VCaP (cell line): ENCODE data around the gene RGS16.

ENCODE experiments used
- H3K27ac ChIP-seq: fragments of 450-650 bp; 2 replicates; pipeline ENCODE4 v1.5.1; 2017
- TF ChIP-seq, protein P1 (sequence below): fragments of 450-650 bp; conservative IDR thresholded peaks from 2 replicates; pipeline ENCODE4 v1.5.1; 2017; ENCODE audit warnings: mild to moderate bottlenecking, moderate library complexity

RGS16 gene

DNA sequence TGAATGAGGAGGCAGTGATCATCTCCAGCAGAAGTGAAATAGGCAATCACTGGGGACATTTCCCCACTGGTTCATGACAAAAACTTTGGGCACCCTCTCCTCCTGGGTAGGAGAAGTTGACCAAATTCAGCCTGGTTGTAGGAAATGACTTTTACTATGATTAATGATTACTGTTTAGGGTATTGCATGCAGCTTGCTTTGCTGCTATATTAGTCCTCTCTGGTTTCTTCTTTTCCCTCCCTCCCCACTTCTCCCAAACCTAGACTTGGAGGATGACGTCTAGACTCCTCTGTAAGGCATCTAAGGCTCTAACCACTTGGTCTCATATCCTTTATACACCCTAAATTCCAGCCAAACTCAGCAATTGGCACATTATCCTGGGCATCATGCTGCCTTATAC lies 3.4 kb upstream of the RGS16 start:
- TF ChIP-seq, protein P1, sequence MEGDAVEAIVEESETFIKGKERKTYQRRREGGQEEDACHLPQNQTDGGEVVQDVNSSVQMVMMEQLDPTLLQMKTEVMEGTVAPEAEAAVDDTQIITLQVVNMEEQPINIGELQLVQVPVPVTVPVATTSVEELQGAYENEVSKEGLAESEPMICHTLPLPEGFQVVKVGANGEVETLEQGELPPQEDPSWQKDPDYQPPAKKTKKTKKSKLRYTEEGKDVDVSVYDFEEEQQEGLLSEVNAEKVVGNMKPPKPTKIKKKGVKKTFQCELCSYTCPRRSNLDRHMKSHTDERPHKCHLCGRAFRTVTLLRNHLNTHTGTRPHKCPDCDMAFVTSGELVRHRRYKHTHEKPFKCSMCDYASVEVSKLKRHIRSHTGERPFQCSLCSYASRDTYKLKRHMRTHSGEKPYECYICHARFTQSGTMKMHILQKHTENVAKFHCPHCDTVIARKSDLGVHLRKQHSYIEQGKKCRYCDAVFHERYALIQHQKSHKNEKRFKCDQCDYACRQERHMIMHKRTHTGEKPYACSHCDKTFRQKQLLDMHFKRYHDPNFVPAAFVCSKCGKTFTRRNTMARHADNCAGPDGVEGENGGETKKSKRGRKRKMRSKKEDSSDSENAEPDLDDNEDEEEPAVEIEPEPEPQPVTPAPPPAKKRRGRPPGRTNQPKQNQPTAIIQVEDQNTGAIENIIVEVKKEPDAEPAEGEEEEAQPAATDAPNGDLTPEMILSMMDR: no peak
- H3K27ac ChIP-seq: no peak overlapping the region

DNA sequence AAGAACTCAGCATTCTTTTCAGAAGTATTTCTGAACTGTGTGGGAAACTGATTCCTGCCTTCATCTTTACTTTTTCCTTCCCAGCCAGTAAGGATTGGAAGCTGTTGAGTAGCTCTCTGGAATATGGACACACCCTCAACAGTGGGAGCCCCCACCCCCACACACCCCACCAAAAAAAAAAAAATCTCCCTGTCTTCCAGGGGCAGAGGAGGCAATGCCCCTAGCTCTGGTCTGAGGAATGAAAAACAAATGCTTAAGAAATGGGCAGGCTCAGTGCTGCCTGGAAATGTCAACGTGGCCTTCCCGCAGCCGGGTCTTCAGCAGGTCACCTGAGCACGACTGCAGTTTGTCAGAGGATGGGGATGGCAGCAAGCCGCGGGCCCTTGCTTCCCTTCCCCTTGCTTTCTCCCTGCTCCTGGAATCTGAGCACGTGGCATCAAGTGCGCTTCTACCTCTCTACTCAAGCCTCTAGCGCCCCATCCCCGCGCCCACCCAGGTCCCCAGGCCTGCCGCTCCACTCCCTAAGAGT lies 479 bp downstream of the RGS16 start:
- no peak overlapping the region for H3K27ac ChIP-seq
- TF ChIP-seq, protein P1: no peak

DNA sequence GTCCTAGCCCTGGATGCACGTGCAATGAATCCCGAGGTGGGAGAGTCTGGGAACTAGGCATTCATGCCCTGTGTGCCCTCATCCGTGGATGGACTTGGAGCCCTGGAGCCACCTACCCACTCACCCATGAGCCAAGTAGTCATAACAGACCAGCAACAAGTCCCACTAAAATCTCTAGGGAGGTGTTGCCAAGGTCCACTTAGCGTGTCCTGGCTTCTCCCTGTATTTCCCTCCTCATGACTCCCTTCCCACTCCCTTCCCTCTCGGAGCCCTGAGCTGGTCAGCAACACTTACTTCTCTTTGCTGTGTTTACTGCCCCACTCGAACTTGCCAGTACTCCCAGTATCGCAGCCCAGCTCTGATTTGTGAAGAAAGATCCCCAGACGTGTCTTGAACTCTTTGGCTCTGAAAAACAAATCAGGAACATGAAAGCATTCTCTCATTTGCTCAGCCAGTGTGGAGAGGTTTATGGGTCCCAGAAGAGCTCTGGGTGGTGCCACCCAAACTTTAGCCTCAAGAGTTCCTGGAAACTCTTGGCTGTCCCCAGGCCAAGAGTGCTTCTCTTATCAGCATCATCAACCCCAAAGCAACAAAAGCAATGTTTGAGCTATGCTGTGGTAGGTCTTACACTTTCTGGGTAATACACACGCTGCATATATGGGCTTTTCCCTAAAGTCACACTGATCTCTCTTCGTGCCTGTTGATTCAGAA lies 1.1 kb downstream of the RGS16 start:
- peak overlapping the region; percentile 62 for H3K27ac ChIP-seq
- TF ChIP-seq, protein P1: no peak

DNA sequence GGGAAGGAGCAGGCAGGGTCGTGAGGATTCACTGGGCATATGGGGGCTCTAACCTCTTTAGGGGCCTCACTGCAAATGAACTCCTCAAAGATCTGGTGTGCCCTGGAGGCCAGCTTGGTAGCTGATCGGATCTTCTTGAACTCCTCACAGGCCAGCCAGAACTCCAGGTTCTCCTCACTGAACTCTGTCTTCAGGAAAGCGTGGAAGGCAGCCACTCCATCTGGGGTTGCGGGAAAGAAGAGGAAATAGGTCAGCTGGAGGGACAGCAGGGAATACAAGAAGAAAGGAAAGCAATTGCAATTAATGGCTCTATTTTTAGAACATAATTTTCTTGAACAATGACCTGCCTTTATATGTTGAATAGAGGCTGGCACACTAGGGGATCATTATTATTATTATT lies 2.3 kb downstream of the RGS16 start:
- TF ChIP-seq, protein P1: no peak
- H3K27ac ChIP-seq: peak overlapping the region; percentile 62

DNA sequence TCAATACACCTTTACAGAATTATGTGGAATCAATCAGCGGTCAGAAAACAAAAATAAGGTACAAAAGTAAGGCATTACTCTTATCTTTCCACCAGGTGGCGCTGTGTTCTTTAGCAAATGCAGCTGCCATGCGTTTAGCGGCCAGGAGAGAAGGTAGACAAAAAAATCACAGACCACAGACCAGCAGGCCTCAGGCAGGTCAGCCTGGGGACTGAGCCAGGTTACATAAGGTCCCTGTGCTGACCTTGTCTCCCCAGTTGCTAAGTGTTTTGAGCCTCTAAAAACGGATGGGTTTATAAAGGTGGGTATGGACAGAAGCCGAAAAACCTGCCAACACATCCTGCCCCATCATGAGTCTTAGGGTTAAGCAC lies 2.8 kb downstream of the RGS16 start:
- TF ChIP-seq, protein P1: peak; percentile 82
- peak overlapping the region; percentile 62 for H3K27ac ChIP-seq

DNA sequence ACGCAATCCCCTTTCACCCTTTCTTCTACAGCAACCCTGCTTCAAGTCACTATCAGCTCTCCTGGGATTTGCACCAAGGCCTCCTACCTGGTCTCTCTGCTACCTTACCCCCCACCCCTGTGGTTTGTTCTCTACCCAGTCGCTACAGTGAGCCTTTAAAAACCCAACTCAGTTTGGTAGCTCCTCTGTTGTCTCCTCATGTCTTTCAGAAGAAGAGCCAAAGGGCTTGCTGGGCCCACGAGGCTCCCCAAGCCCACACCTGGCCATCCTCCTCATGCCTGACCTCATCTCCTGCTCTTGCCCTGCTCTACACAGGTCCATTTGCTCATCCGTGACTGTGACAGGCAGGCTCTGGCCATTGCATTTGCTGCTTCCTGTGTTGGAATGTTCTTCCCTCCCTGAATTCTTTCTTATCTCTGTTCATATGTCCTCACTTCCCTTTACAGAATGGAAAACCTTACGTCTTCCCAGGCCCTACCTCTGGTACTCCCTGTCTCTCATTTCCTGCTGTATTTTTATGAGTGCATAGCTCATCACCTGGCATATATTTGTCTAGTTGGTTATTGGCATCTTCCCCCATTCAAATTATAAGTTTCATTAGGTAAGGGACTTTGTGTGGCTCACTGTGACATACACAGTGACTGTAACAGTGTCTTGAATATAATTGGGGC lies 3.3 kb downstream of the RGS16 start:
- TF ChIP-seq, protein P1: no peak
- H3K27ac ChIP-seq: peak overlapping the region; percentile 62

DNA sequence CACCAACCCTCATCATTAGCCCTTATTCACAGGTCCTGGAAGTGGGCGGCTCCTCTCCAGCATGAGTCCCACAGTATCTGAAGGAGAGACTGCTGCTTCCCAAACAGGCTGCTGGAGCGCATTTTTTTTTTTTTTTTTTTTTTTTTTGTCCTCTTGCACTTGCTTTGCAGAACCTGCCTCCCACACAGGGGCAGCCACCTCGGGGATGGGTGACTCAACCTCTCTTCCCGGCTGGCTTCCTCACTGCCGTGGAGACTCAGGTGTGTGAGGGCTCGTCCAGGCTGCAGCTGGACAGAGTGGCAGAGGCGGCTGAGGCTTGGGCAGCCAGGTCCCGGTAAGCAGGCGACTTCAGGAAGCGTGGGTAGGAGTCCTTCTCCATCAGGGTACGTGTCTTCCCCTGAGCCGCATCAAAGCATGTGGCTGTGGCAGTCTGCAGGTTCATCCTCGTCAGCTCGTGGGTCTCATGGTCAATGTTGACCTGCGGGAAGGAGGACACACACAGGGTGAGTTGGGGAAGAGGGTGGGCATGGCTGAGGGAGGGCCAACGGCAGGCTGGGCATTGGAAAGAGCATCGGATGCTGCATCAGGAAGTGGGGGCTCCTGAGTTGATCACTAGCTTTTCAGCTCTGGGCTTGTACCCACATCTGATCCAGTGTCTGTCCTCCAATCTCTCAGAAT lies 4.0 kb downstream of the RGS16 start:
- H3K27ac ChIP-seq: peak overlapping the region; percentile 62
- TF ChIP-seq, protein P1: no peak
